CD4-positive, alpha-beta memory T cell (primary cell): ENCODE data around the gene ESPN. TPM values are rescaled to one million over a fixed set of nuclear protein-coding genes. Genes with fewer than 3 reads are reported as not detected.
A peak's percentile ranks its signal among the peaks of the same experiment; 100 is the strongest.
"Not testable (repeated sequence)": the region's sequence is repeated elsewhere in the genome, so short reads cannot be mapped to it uniquely, and the experiment has no call there.

Experiments
- CTCF ChIA-PET: fragments of 350-600 bp; sonication (Branson Sonifier 250); formaldehyde crosslinking; loops from one replicate; lab custom pipeline; 2021; ENCODE audit warnings: inconsistent platforms; ENCODE audit not compliant: partially characterized antibody; lab: Charles Lee
- POLR2A ChIA-PET: fragments of 350-600 bp; sonication (Branson Sonifier 250); formaldehyde crosslinking; loops from one replicate; lab custom pipeline; 2021; ENCODE audit not compliant: partially characterized antibody; lab: Charles Lee
- DNase-seq, 5 donors: peaks; one replicate each; pipeline versions ENCODE4 v3.0.0 to v3.0.0-alpha.2; 2020 to 2022; ENCODE audit warnings: mixed read lengths in 1 of 5
- H3K27ac ChIP-seq: one replicate; pipeline ENCODE4 v1.7.0; 2013; ENCODE audit warnings: low read depth, low read length
- H3K27me3 ChIP-seq: 2 replicates; pipeline ENCODE4 v1.7.0; 2013; ENCODE audit warnings: mild to moderate bottlenecking, low read length, moderate library complexity; ENCODE audit not compliant: insufficient read depth
- H3K36me3 ChIP-seq: 2 replicates; pipeline ENCODE4 v1.7.0; 2013; ENCODE audit warnings: mild to moderate bottlenecking, low read length, moderate library complexity; ENCODE audit not compliant: insufficient read depth
- H3K4me1 ChIP-seq: 2 replicates; pipeline ENCODE4 v1.7.0; 2013; ENCODE audit warnings: mild to moderate bottlenecking, low read length, moderate library complexity; ENCODE audit not compliant: insufficient read depth
- H3K4me3 ChIP-seq, 2 donors: one replicate each; pipeline ENCODE4 v1.7.0; 2013; ENCODE audit warnings: low read length in 2 of 2, mild to moderate bottlenecking in 1 of 2
- H3K9me3 ChIP-seq, 2 donors: one replicate each; pipeline ENCODE4 v1.7.0; 2013; ENCODE audit warnings: low read length in 2 of 2, control low read depth in 1 of 2; ENCODE audit not compliant: control insufficient read depth in 1 of 2
- H3K27ac Mint-ChIP-seq, 7 donors: one replicate each; pipeline ENCODE4 v1.8.0; 2020 to 2021; ENCODE audit warnings: mixed read lengths in 7 of 7, mild to moderate bottlenecking in 6 of 7, inconsistent platforms in 3 of 7, moderate library complexity in 3 of 7
- H3K27me3 Mint-ChIP-seq, 2 donors: one replicate each; pipeline ENCODE4 v1.8.0; 2020 to 2021; ENCODE audit warnings: mixed read lengths in 2 of 2
- H3K36me3 Mint-ChIP-seq, 2 donors: one replicate each; pipeline ENCODE4 v1.8.0; 2020 to 2021; ENCODE audit warnings: mixed read lengths in 2 of 2, inconsistent platforms in 1 of 2, mild to moderate bottlenecking in 1 of 2
- H3K4me1 Mint-ChIP-seq, 4 donors: one replicate each; pipeline ENCODE4 v1.8.0; 2020 to 2021; ENCODE audit warnings: mixed read lengths in 4 of 4, mild to moderate bottlenecking in 1 of 4
- H3K4me3 Mint-ChIP-seq, 8 donors: one replicate each; pipeline ENCODE4 v1.8.0; 2020 to 2021; ENCODE audit warnings: mixed read lengths in 8 of 8, mild to moderate bottlenecking in 7 of 8, moderate library complexity in 6 of 8, inconsistent platforms in 3 of 8
- H3K9me3 Mint-ChIP-seq, 8 donors: one replicate each; pipeline ENCODE4 v1.8.0; 2020 to 2021; ENCODE audit warnings: mixed read lengths in 8 of 8, mild to moderate bottlenecking in 5 of 8, inconsistent platforms in 3 of 8, moderate library complexity in 1 of 8
- intact Hi-C: fragments of 100-400 bp; cut with micrococcal nuclease; formaldehyde crosslinking; loops from one replicate; pipeline ENCODE4 v1.15.1; 2023
- polyA plus RNA-seq, 2 donors: library from polyadenylated mRNA; unstranded; fragments of 300-500 nt; fragmentation: Illumina TruSeq; gene quantifications; one replicate each; pipeline ENCODE4 v1.2.3, GENCODE V29; 2021
- total RNA-seq, 2 experiments: library from RNA; stranded (reverse); gene quantifications; one replicate each; pipeline ENCODE4 v1.2.3, GENCODE V29; 2021

The ESPN gene
- total and polyA plus RNA-seq, 4 experiments from 2014 or later: 0.48 to 13.5 (median 6.3) TPM

- Mint-ChIP-seq H3K27me3 (peaks cover 10 to 13% of the 10 kb centered on the region in 2 donors), H3K36me3 (peaks cover 0 to under 1% of the 10 kb centered on the region in 2 donors), H3K4me3 (peak overlapping the region in 3 of 8 donors; percentile 49 to 70 (median 61)), H3K27ac (peak overlapping the region in 1 of 7 donors; percentile 61), H3K9me3 (no peaks in the 10 kb centered on the region), H3K4me1 (peaks cover 13 to 39% (median 27%) of the 10 kb centered on the region in 4 donors)
- DNase-seq: peak; percentile 56 to 62 (median 60)
- ChIA-PET CTCF (interaction anchor here (0.6 to 2.6 kb wide), 15 partner anchors 9 to 190 kb away, joined by 3 to 18 read pairs (median 4); partner anchors contain the start of genes NOL9 and TNFRSF25), POLR2A (interaction anchor here (0.6 to 18.5 kb wide), 10 partner anchors 5 to 429 kb away, joined by 3 to 390 read pairs (median 3); partner anchors contain the start of genes NOL9 and TNFRSF25)
- no peaks in the 10 kb centered on the region for H3K27me3 ChIP-seq
- H3K4me3 ChIP-seq: no peak overlapping the region
- no peak overlapping the region for H3K27ac ChIP-seq
- peaks cover 10% of the 10 kb centered on the region for H3K4me1 ChIP-seq
- H3K36me3 ChIP-seq: no peaks in the 10 kb centered on the region
- H3K9me3 ChIP-seq: no peaks in the 10 kb centered on the region
- intact Hi-C loops: loop anchor here (1.0 kb wide), 1 partner anchor 20 kb away; no protein-coding TSS in a partner anchor
Observed at GRCh38 chr1:6454856-6455751, 30.5 kb downstream of the ESPN start.

DNA sequence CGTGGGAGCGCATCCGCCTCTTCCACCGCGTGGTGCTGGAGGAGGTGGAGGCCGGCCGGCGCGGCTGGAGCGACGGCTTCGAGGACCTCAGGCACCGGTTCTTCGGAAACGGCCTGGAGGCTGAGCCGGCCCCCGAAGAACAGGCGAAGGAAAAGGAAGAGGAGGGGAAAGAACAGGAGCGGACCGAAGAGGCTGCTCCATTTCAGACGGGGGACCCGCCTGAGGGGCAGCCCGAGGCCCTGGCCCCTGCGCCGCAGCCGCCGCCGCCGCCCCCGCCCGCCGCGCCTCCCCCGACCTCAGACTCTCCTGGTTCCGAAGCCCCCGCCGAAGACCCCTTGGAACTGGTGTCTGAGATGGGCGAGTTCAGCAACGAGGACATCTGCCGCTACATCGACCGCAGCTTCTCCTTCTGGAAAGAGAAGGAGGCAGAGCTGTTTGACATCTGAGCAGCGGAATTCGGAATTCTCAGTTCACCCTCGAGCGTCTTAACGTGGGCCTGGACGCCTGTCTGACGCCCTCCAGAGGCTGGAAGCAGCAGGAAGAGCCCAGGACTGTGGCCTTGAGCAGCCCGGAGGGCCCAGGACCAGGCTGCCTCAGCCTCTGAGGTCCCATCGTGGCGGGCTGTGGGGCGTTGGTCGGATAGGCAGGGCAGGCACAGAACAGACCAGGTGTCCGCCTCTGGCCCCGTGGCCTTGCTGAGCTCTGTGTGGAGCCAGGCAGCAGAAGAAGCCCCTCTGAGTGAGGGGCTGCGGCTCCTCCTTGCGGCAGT is 31.4 kb downstream of the ESPN start:
- peaks cover 16 to 42% (median 32%) of the 10 kb centered on the region in 4 donors for H3K4me1 Mint-ChIP-seq
- H3K4me3 ChIP-seq, H3K27ac ChIP-seq, H3K9me3 ChIP-seq, H3K27me3 Mint-ChIP-seq, H3K9me3 Mint-ChIP-seq, H3K27me3 ChIP-seq, DNase-seq, H3K36me3 ChIP-seq, H3K36me3 Mint-ChIP-seq: not testable (repeated sequence)
- intact Hi-C loops: loop anchor here (1.0 kb wide), 1 partner anchor 19 kb away; no protein-coding TSS in a partner anchor
- ChIA-PET CTCF (interaction anchor here (0.8 to 2.6 kb wide), 8 partner anchors 8 to 190 kb away, joined by 3 to 18 read pairs (median 4); partner anchors contain the start of gene TNFRSF25), POLR2A (interaction anchor here (0.9 to 18.5 kb wide), 4 partner anchors 4 to 146 kb away, joined by 3 to 390 read pairs (median 199); partner anchors contain the start of gene TNFRSF25)
- H3K27ac Mint-ChIP-seq: peak overlapping the region in 3 of 7 donors; percentile 61 to 65 (median 65)
- H3K4me1 ChIP-seq: peaks cover 15% of the 10 kb centered on the region
- peak overlapping the region in 4 of 8 donors; percentile 49 to 70 (median 60) for H3K4me3 Mint-ChIP-seq

GRCh38 chr1:6456800-6457466 is 32.4 kb downstream of the ESPN start:
- H3K27ac Mint-ChIP-seq: peak overlapping the region in 5 of 7 donors; percentile 7 to 88 (median 65)
- H3K4me1 Mint-ChIP-seq: peaks cover 19 to 51% (median 39%) of the 10 kb centered on the region in 4 donors
- H3K27me3 Mint-ChIP-seq: peaks cover 5 to 7% of the 10 kb centered on the region in 2 donors
- Histone ChIP-seq H3K9me3 (no peaks in the 10 kb centered on the region), H3K4me3 (no peak overlapping the region), H3K27ac (no peak overlapping the region), H3K27me3 (no peaks in the 10 kb centered on the region), H3K36me3 (peaks cover 12% of the 10 kb centered on the region), H3K4me1 (peaks cover 25% of the 10 kb centered on the region)
- ChIA-PET POLR2A (interaction anchor here (0.9 to 18.2 kb wide), 4 partner anchors 9 to 145 kb away, joined by 3 to 390 read pairs (median 24); partner anchors contain the start of genes KLHL21 and TNFRSF25), CTCF (interaction anchor here (0.8 to 1.5 kb wide), 6 partner anchors 9 to 33 kb away, joined by 3 to 6 read pairs (median 3); no protein-coding TSS in a partner anchor)
- peaks cover 3 to 15% of the 10 kb centered on the region in 2 donors for H3K36me3 Mint-ChIP-seq
- H3K4me3 Mint-ChIP-seq: peak overlapping the region in 6 of 8 donors; percentile 12 to 73 (median 56)
- intact Hi-C loops: no loop called here
- DNase-seq: no peak
- no peaks in the 10 kb centered on the region for H3K9me3 Mint-ChIP-seq

GRCh38 chr1:6459850-6460265 is 35.3 kb downstream of the ESPN start:
- Mint-ChIP-seq H3K4me3 (peak overlapping the region; percentile 90 to 98 (median 94)), H3K27me3 (no peaks in the 10 kb centered on the region), H3K9me3 (no peaks in the 10 kb centered on the region), H3K36me3 (peaks cover 23 to 39% of the 10 kb centered on the region in 2 donors), H3K27ac (peak overlapping the region; percentile 98 to 100 (median 99)), H3K4me1 (peaks cover 33 to 70% (median 54%) of the 10 kb centered on the region in 4 donors)
- Histone ChIP-seq H3K4me3 (peak overlapping the region in 1 of 2 donors; percentile 62), H3K4me1 (peaks cover 53% of the 10 kb centered on the region), H3K9me3 (no peaks in the 10 kb centered on the region), H3K27me3 (no peaks in the 10 kb centered on the region), H3K27ac (peak overlapping the region; percentile 97), H3K36me3 (peaks cover 31% of the 10 kb centered on the region)
- CTCF ChIA-PET: interaction anchor here (0.7 to 2.7 kb wide), 15 partner anchors 11 to 187 kb away, joined by 3 to 34 read pairs (median 4); partner anchors contain the start of genes NOL9 and TAS1R1
- DNase-seq: peak; percentile 72 to 91 (median 74)
- POLR2A ChIA-PET: interaction anchor here (0.7 to 18.2 kb wide), 23 partner anchors 11 to 260 kb away, joined by 3 to 390 read pairs (median 7); partner anchors contain the start of genes ACOT7, HES2, KLHL21 and NOL9
- intact Hi-C loops: loop anchor here (2.0 to 10.0 kb wide), 3 partner anchors 143 to 433 kb away; partner anchors contain the start of genes CAMTA1 and KLHL21

DNA sequence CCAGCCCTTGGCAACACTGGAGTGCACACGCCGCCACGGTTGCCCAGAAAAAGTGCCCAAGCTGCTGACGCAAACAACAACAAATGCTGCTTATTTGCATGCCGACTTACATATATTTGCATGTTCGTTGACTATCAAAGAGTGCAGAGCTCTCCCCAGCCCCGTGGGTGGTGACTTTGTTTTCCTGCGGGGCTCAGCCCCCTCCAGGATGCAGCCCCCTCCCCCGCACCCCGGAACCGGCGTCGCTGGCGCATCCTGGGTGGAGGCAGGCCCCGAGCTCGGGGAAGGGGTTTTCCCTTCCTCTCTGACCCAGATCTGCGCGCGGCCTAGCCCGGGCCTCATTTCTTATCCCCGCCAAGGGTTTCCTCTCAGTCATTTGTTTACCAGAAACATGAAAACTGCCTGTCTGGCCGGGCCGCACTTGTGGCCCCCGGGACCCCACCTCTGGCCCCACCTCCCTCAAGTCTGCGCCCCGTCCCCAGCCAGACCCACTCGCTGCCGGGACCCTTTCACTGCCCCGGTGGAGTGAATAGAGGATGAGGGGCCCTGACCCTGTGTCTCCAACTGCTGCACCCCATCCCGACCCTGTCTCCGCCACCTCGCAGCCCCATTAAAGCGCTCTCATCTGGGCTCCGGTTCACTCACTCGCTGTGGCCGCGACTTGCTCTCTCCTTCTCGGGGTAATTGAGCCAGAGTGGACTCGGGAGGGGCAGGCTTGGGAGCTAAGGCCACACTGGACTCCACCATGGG is 35.9 kb downstream of the ESPN start:
- H3K27ac ChIP-seq: peak overlapping the region; percentile 97

More for the DNA sequence above, 35.9 kb downstream of the ESPN start:
- ChIA-PET CTCF (interaction anchor here (0.7 to 2.7 kb wide), 16 partner anchors 12 to 186 kb away, joined by 3 to 34 read pairs (median 4); partner anchors contain the start of genes NOL9 and TAS1R1), POLR2A (interaction anchor here (0.6 to 18.2 kb wide), 25 partner anchors 10 to 260 kb away, joined by 3 to 390 read pairs (median 6); partner anchors contain the start of genes ACOT7, HES2, KLHL21 and NOL9)
- H3K9me3 ChIP-seq: no peaks in the 10 kb centered on the region
- intact Hi-C loops: loop anchor here (2.0 to 10.0 kb wide), 3 partner anchors 142 to 434 kb away; partner anchors contain the start of genes CAMTA1 and KLHL21
- H3K27ac Mint-ChIP-seq: peak overlapping the region; percentile 98 to 100 (median 99)
- peak overlapping the region; percentile 42 to 62 for H3K4me3 ChIP-seq
- peak overlapping the region; percentile 90 to 98 (median 94) for H3K4me3 Mint-ChIP-seq
- peaks cover 33 to 74% (median 53%) of the 10 kb centered on the region in 4 donors for H3K4me1 Mint-ChIP-seq
- H3K9me3 Mint-ChIP-seq: no peaks in the 10 kb centered on the region
- no peaks in the 10 kb centered on the region for H3K27me3 ChIP-seq
- peaks cover 53% of the 10 kb centered on the region for H3K4me1 ChIP-seq
- no peaks in the 10 kb centered on the region for H3K27me3 Mint-ChIP-seq
- peak; percentile 95 to 99 (median 96) for DNase-seq
- peaks cover 31% of the 10 kb centered on the region for H3K36me3 ChIP-seq
- peaks cover 23 to 42% of the 10 kb centered on the region in 2 donors for H3K36me3 Mint-ChIP-seq
